ENCODE data around the gene PLCB1.
"Not testable (repeated sequence)": the region's sequence is repeated elsewhere in the genome, so short reads cannot be mapped to it uniquely, and the experiment has no call there.

PLCB1 gene

DNA sequence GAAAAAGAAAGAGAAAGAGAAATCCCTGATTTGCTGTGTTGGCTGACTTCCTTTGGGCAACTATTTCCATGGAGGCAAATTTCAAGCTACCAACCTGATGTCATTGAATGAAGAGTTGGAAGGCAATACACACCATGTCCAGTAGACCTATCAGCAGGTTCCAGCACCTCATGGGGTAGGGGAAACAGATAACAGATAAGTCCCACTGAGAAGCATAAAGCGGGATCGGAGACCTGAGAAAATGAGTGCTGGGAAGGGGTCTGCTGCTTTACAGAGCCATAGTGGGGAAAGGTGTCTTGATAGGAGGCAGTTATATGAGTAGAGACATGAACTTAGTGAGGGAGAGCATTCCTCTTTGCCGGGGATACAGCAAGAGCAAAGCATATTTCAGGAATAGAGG lies 244.9 kb downstream of the PLCB1 start:
- Histone ChIP-seq H2AFZ (ENCODE audit: low read depth, low read length) (no peak overlapping the region), H3K36me3 (ENCODE audit: insufficient read depth, low read length) (0 out of 2 replicates have a peak, but pooled peaks cover 4% of the 10 kb centered on the region), H3K4me3 (ENCODE audit: low read depth in 1 of 2, low read length in 2 of 2) (no peak overlapping the region), H3K4me1 (ENCODE audit: insufficient read depth, low read length) (peaks cover 10% of the 10 kb centered on the region), H3K9ac (ENCODE audit: low read depth, low read length) (no peak overlapping the region), H4K20me1 (ENCODE audit: insufficient read depth, low read length) (no peaks in the 10 kb centered on the region), H3K27ac (ENCODE audit: low read length) (no peak overlapping the region), H3K27me3 (ENCODE audit: insufficient read depth, low read length, poor library complexity) (no peaks in the 10 kb centered on the region), H3K79me2 (ENCODE audit: insufficient read depth, low read length) (peaks cover 29% of the 10 kb centered on the region), H3K4me2 (ENCODE audit: insufficient read depth, low read length) (no peak overlapping the region), H3K9me3 (ENCODE audit: insufficient read depth, low read length, severe bottlenecking) (no peaks in the 10 kb centered on the region)
- no peak for TF ChIP-seq EZH2 (IDR thresholded peaks at IDR 0.05; ENCODE audit: borderline replicate concordance, low read depth, low read length, severe bottlenecking)
- TF ChIP-seq, protein P1, sequence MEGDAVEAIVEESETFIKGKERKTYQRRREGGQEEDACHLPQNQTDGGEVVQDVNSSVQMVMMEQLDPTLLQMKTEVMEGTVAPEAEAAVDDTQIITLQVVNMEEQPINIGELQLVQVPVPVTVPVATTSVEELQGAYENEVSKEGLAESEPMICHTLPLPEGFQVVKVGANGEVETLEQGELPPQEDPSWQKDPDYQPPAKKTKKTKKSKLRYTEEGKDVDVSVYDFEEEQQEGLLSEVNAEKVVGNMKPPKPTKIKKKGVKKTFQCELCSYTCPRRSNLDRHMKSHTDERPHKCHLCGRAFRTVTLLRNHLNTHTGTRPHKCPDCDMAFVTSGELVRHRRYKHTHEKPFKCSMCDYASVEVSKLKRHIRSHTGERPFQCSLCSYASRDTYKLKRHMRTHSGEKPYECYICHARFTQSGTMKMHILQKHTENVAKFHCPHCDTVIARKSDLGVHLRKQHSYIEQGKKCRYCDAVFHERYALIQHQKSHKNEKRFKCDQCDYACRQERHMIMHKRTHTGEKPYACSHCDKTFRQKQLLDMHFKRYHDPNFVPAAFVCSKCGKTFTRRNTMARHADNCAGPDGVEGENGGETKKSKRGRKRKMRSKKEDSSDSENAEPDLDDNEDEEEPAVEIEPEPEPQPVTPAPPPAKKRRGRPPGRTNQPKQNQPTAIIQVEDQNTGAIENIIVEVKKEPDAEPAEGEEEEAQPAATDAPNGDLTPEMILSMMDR (IDR thresholded peaks at IDR 0.05; ENCODE audit: borderline replicate concordance, extremely low read depth, low read length, poor library complexity, severe bottlenecking), result no peak
- no peak for ATAC-seq (ENCODE audit: insufficient read depth, low read depth)
- DNase-seq, result no peak

DNA sequence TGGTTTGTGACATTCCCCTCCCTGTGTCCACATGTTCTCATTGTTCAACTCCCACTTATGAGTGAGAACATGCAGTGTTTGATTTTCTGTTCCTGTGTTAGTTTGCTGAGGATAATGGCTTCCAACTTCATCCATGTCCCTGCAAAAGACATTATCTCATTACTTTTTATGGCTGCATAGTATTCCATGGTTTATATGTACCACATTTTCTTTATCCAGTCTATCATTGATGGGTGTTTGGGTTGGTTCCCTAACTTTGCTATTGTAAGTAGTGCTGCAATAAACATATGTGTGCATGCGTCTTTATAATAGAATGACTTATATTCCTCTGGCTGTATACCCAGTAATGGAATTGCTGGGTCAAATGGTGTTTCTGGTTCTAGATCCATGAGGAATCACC lies 247.1 kb downstream of the PLCB1 start:
- not testable (repeated sequence) for H3K36me3 ChIP-seq (ENCODE audit: insufficient read depth, low read length); H3K4me1 ChIP-seq (ENCODE audit: insufficient read depth, low read length); H3K27me3 ChIP-seq (ENCODE audit: insufficient read depth, low read length, poor library complexity); H3K9me3 ChIP-seq (ENCODE audit: insufficient read depth, low read length, severe bottlenecking); DNase-seq; H2AFZ ChIP-seq (ENCODE audit: low read depth, low read length); H3K4me3 ChIP-seq (ENCODE audit: low read depth in 1 of 2, low read length in 2 of 2); H3K4me2 ChIP-seq (ENCODE audit: insufficient read depth, low read length); ATAC-seq (ENCODE audit: insufficient read depth, low read depth); H3K27ac ChIP-seq (ENCODE audit: low read length); H4K20me1 ChIP-seq (ENCODE audit: insufficient read depth, low read length); H3K9ac ChIP-seq (ENCODE audit: low read depth, low read length)
- peaks cover 27% of the 10 kb centered on the region for H3K79me2 ChIP-seq (ENCODE audit: insufficient read depth, low read length)

DNA sequence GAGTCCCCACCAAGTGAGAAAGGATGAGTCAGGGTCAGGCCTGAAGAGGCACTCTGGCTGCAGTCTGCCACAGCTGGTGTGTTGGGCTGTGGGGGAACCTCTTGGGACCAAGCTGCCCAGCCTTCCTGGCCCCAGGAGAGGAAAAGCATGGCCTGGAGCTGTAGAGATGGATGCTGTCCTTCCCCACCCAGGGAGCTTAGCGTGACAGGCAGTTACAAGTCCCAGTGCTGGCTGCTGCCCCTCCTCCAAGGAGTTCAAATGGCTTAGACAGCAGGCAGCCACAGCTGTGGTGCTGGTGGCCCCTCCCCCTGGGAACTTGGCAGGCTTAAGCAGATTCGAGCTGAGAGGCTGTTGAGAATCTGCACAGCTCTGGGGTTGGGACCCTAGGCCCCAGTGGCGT lies 253.2 kb downstream of the PLCB1 start:
- ATAC-seq (ENCODE audit: insufficient read depth, low read depth) (peak; percentile 97), DNase-seq (peak; percentile 94)
- Histone ChIP-seq H3K9ac (ENCODE audit: low read depth, low read length) (peak overlapping the region; percentile 39), H3K79me2 (ENCODE audit: insufficient read depth, low read length) (peaks cover 69% of the 10 kb centered on the region), H3K4me2 (ENCODE audit: insufficient read depth, low read length) (peak overlapping the region; percentile 53), H3K27me3 (ENCODE audit: insufficient read depth, low read length, poor library complexity) (no peaks in the 10 kb centered on the region), H3K27ac (ENCODE audit: low read length) (peak overlapping the region; percentile 88), H2AFZ (ENCODE audit: low read depth, low read length) (peak overlapping the region; percentile 40; the same call in 1 of the 2 replicates), H3K9me3 (ENCODE audit: insufficient read depth, low read length, severe bottlenecking) (no peaks in the 10 kb centered on the region), H3K4me1 (ENCODE audit: insufficient read depth, low read length) (peaks cover 37% of the 10 kb centered on the region), H3K36me3 (ENCODE audit: insufficient read depth, low read length) (no peaks in the 10 kb centered on the region), H3K4me3 (ENCODE audit: low read depth in 1 of 2, low read length in 2 of 2) (peak overlapping the region in 1 of 2 experiments; percentile 28; a peak in 1 of 4 replicates), H4K20me1 (ENCODE audit: insufficient read depth, low read length) (peaks cover 4% of the 10 kb centered on the region; the same call in 1 of the 2 replicates)
- no peak for TF ChIP-seq EZH2 (IDR thresholded peaks at IDR 0.05; ENCODE audit: borderline replicate concordance, low read depth, low read length, severe bottlenecking)
- TF ChIP-seq, protein P1 (IDR thresholded peaks at IDR 0.05; ENCODE audit: borderline replicate concordance, extremely low read depth, low read length, poor library complexity, severe bottlenecking), result no peak

DNA sequence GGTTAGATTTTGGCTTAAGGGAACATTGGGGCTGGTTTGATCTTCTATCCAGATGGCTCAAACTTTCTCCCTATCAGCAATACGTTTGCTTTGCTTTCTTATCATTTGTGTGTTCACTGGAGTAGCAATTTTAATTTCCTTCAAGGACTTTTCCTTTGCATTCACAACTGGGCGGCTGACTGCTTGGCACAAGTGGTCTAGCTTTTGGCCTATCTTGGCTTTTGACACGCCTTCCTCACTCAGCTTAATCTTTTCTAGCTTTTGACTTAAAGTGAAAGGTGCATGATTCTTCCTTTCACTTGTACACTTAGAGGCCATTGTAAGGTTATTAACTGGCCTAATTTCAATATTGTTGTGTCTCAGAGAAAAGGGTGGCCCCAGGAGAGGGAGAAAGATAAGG lies 254.9 kb downstream of the PLCB1 start:
- peak overlapping the region; percentile 88 for H3K27ac ChIP-seq (ENCODE audit: low read length)
- no peak for ATAC-seq (ENCODE audit: insufficient read depth, low read depth)
- TF ChIP-seq EZH2 (IDR thresholded peaks at IDR 0.05; ENCODE audit: borderline replicate concordance, low read depth, low read length, severe bottlenecking), result no peak
- TF ChIP-seq, protein P1 (IDR thresholded peaks at IDR 0.05; ENCODE audit: borderline replicate concordance, extremely low read depth, low read length, poor library complexity, severe bottlenecking), result no peak

More for the DNA sequence above, 254.9 kb downstream of the PLCB1 start:
- peaks cover 7% of the 10 kb centered on the region; the same call in 1 of the 2 replicates for H4K20me1 ChIP-seq (ENCODE audit: insufficient read depth, low read length)
- H2AFZ ChIP-seq (ENCODE audit: low read depth, low read length), result no peak overlapping the region
- DNase-seq, result no peak
- H3K27me3 ChIP-seq (ENCODE audit: insufficient read depth, low read length, poor library complexity), result no peaks in the 10 kb centered on the region
- H3K4me1 ChIP-seq (ENCODE audit: insufficient read depth, low read length), result peaks cover 37% of the 10 kb centered on the region
- H3K4me2 ChIP-seq (ENCODE audit: insufficient read depth, low read length), result no peak overlapping the region
- no peaks in the 10 kb centered on the region for H3K36me3 ChIP-seq (ENCODE audit: insufficient read depth, low read length)
- H3K79me2 ChIP-seq (ENCODE audit: insufficient read depth, low read length), result peaks cover 68% of the 10 kb centered on the region
- no peaks in the 10 kb centered on the region for H3K9me3 ChIP-seq (ENCODE audit: insufficient read depth, low read length, severe bottlenecking)
- no peak overlapping the region for H3K9ac ChIP-seq (ENCODE audit: low read depth, low read length)
- no peak overlapping the region for H3K4me3 ChIP-seq (ENCODE audit: low read depth in 1 of 2, low read length in 2 of 2)
